ENCODE results near the gene KRTAP10-12.

The KRTAP10-12 gene

DNA sequence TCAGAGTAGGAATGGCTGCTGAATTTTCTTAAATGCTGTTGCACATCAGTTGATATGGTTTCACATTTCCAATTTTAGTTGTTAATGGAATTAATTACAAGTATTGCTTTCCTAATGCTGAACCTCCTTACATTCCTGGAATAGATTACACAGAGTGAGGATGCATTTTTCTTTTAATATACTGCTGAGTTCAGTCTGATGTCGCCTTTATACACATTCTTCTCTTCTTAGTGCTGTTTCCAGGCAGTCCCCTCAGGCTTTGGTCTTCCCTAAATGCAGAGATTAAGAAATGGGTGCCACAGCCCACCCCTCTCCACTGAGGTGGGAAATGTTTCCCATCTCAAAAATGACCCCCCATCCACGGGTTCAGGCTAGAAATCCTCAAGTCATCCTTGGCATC is 21.1 kb downstream of the KRTAP10-12 start:
- no peak overlapping the region for H3K4me3 ChIP-seq
- no peak for DNase-seq (ENCODE audit: low spot score)

DNA sequence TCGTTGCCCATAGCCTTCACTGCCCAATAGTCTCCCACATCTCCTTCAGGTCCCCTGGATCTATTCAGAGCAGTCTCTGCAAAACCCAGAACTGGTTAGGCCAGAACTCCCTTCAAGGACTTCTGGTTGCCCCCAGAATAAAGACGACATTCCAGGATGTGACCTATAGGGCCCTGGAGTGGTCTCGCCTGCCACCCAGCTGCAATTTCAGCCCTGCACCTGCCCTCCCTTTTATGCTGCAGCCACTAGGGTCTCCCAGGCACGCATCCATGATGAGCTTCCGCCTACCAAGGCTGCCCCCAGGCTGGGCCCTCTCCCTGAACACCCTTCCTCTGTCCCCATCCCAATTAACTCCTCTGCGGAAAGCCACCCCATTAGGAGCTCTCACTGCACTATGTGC is 21.6 kb downstream of the KRTAP10-12 start:
- H3K4me3 ChIP-seq, result no peak overlapping the region
- H3K27ac ChIP-seq, result no peak overlapping the region
- DNase-seq (ENCODE audit: low spot score), result no peak
- TF ChIP-seq, protein P1, sequence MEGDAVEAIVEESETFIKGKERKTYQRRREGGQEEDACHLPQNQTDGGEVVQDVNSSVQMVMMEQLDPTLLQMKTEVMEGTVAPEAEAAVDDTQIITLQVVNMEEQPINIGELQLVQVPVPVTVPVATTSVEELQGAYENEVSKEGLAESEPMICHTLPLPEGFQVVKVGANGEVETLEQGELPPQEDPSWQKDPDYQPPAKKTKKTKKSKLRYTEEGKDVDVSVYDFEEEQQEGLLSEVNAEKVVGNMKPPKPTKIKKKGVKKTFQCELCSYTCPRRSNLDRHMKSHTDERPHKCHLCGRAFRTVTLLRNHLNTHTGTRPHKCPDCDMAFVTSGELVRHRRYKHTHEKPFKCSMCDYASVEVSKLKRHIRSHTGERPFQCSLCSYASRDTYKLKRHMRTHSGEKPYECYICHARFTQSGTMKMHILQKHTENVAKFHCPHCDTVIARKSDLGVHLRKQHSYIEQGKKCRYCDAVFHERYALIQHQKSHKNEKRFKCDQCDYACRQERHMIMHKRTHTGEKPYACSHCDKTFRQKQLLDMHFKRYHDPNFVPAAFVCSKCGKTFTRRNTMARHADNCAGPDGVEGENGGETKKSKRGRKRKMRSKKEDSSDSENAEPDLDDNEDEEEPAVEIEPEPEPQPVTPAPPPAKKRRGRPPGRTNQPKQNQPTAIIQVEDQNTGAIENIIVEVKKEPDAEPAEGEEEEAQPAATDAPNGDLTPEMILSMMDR (IDR thresholded peaks at IDR 0.05), result no peak

More for the DNA sequence above, 21.1 kb downstream of the KRTAP10-12 start:
- TF ChIP-seq, protein P1 (IDR thresholded peaks at IDR 0.05), result no peak
- no peak overlapping the region for H3K27ac ChIP-seq

DNA sequence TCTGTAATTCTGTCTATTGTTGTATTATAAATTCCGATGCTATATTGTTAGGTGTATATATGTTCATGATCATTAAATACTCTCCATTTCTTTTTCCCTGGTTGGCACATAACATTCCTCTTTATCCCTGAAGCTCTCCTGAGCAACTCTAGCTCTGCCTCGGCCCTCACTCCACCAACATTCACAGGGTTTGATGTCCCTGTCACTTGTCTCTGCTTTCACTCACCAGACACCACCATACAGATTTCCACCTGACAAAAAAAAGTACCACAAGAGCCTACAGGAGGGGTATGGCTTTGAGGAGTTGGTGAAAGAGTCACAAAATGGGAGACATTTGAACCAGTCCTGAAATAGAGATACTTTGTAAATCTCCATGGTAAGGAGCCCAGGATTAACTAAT is 23.2 kb downstream of the KRTAP10-12 start:
- TF ChIP-seq, protein P1 (IDR thresholded peaks at IDR 0.05), result no peak
- DNase-seq (ENCODE audit: low spot score), result no peak
- H3K27ac ChIP-seq, result no peak overlapping the region

DNA sequence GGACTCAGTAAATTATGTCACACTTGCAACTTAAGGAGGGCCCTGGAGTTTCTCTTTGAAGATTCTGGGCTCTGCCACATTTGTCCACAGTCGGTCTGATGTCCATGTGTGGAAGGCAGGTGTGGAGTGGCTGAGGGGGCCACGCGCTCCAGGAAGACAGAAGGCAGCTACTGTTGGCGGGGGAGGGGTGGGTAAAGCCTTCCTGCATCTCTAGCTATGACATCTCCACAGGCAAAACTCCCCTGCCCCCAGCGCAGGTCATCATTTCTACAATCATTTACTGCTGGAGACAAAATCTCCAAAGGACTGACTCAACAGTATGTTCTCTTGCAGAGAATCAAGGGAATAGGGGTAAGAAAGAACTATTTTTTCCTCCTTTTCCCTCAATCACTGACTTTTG is 25.8 kb downstream of the KRTAP10-12 start:
- no peak overlapping the region for H3K4me3 ChIP-seq
- TF ChIP-seq, protein P1 (IDR thresholded peaks at IDR 0.05), result no peak
- no peak for DNase-seq (ENCODE audit: low spot score)
- no peak overlapping the region for H3K27ac ChIP-seq

More for the DNA sequence above, 23.2 kb downstream of the KRTAP10-12 start:
- no peak overlapping the region for H3K4me3 ChIP-seq

DNA sequence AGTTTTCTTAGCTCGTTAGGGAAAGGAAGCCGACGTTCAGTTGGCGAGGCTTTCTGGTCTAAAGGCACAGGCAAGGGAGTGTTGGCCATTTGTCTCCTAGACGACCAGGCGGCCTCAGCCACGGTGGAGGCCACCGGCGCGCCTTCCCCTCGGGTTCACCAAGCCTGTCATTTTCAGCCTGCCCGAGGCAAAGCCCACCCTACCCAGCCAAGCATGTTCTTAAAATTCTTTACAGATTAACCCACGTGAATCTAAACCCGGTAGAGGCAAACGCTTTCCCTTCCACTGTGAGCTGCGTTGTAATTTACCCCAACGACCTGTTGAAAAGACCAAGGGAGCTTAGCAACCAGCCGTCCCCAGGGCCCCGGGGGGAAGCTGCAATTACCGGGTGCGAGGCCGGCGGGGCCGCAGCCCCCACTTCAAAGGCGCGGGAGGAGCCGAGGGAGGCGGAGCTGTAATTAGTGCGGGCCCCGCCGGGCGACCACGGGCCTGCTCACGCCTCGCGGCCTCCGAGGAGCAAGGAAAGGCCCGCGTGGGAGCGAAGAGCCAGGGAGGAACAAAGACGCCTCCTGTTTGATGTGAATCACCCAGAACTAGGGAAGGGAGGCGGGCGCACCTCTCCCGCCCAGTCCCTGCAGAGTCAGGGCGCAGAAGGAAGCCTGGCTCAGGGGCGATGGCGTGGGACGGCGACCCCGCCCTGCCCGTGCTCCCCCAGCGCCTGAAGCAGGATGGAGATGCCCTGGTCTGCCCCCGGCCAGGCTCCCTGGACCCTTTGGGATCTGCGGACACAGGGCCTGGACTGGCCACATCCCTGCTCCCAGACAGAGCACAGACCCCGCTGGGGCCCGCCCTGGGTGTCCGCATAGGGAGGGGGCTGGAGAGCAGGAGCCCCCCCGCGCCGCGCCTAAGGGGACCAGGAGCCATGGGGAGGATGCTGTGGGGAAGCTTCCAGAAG is 26.5 kb downstream of the KRTAP10-12 start:
- no peak overlapping the region for H3K27ac ChIP-seq
- TF ChIP-seq, protein P1 (IDR thresholded peaks at IDR 0.05), result no peak
- DNase-seq (ENCODE audit: low spot score), result no peak
- H3K4me3 ChIP-seq, result no peak overlapping the region

DNA sequence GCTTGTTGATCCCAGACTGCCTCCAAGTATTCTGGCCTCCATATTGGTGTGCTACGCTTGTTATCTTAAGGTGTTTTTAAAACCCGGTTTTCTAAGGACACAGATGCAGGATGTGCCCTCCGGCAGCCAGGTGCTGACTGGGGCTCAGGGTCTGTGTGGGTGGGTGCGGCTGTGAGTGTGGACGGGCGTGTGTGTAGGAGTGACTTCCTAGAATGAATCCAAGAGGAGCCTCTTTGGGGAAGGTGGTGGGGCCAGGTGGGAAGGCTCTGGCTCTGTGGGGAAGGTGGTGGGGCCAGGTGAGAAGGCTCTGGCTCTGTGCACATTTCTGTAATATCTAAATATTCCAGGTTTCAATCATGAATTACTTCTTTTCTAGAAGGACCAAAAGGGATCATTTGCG is 27.2 kb downstream of the KRTAP10-12 start:
- no peak overlapping the region for H3K27ac ChIP-seq
- TF ChIP-seq, protein P1 (IDR thresholded peaks at IDR 0.05), result no peak
- H3K4me3 ChIP-seq, result no peak overlapping the region
- DNase-seq (ENCODE audit: low spot score), result no peak

DNA sequence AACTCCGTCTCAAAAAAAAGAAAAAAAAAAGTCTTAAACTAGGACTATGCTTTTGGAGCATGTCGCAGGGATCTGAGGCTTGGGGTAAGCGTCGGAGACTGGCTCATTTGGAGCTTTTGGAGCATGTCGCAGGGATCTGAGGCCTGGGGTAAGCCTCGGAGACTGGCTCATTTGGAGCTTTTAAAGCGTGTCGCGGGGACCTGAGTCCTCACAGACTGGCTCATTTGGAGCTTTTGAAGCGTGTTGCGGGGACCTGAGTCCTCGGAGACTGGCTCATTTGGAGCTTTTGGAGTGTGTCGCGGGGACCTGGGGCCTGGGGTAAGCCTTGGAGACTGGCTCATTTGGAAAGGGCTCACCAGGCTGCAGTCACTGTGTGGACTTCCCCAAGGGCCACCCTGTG is 28.0 kb downstream of the KRTAP10-12 start:
- TF ChIP-seq, protein P1 (IDR thresholded peaks at IDR 0.05), result no peak
- no peak for DNase-seq (ENCODE audit: low spot score)

More for the DNA sequence above, 28.0 kb downstream of the KRTAP10-12 start:
- Histone ChIP-seq H3K27ac (no peak overlapping the region), H3K4me3 (no peak overlapping the region)
